Stimulated activated CD8-positive, alpha-beta memory T cell treated with anti-CD3 and anti-CD28 coated beads, Interleukin-15, amount 100 ng/mL, for 48 hours (primary cell): ENCODE results near the gene NPLOC4.

Experiments used
- DNase-seq, 2 donors: peaks; one replicate each; pipeline ENCODE4 v3.0.0-alpha.2; 2020; ENCODE audit warnings: low read depth in 2 of 2

The NPLOC4 gene

GRCh38 chr17:81518113-81518784 lies 118.7 kb downstream of the NPLOC4 start:
- DNase-seq: no peak

- no peak for DNase-seq
These were observed 119.4 kb downstream of the NPLOC4 start for GRCh38 chr17:81517339-81518112.

- no peak for DNase-seq
These were observed 119.9 kb downstream of the NPLOC4 start for GRCh38 chr17:81517009-81517338.

GRCh38 chr17:81516439-81516838 lies 120.5 kb downstream of the NPLOC4 start:
- DNase-seq: no peak

GRCh38 chr17:81515530-81516041 lies 121.3 kb downstream of the NPLOC4 start:
- no peak for DNase-seq

GRCh38 chr17:81514739-81515529 lies 122.0 kb downstream of the NPLOC4 start:
- peak; percentile 71 to 74 for DNase-seq

GRCh38 chr17:81514489-81514738 lies 122.5 kb downstream of the NPLOC4 start:
- DNase-seq: no peak

- no peak for DNase-seq
These were observed 123.0 kb downstream of the NPLOC4 start for GRCh38 chr17:81513753-81514488.

GRCh38 chr17:81513372-81513752 lies 123.5 kb downstream of the NPLOC4 start:
- DNase-seq: peak; percentile 62 to 63

- DNase-seq: peak; percentile 86 to 89
These were observed 124.1 kb downstream of the NPLOC4 start, which contains the start of gene ACTG1 for GRCh38 chr17:81512562-81513371. Gene ACTG1 (minus strand): TSS chr17:81512799. CDS start chr17:81512354, 445 bp downstream.

GRCh38 chr17:81511804-81512561 lies 124.9 kb downstream of the NPLOC4 start:
- no peak for DNase-seq

- DNase-seq: no peak
These were observed 125.4 kb downstream of the NPLOC4 start for GRCh38 chr17:81511554-81511803.

- DNase-seq: no peak
These were observed 125.9 kb downstream of the NPLOC4 start for GRCh38 chr17:81510785-81511553.

GRCh38 chr17:81509972-81510784 lies 126.7 kb downstream of the NPLOC4 start:
- no peak for DNase-seq

GRCh38 chr17:81509207-81509971 lies 127.5 kb downstream of the NPLOC4 start:
- no peak for DNase-seq

- no peak for DNase-seq
These were observed 128.2 kb downstream of the NPLOC4 start for GRCh38 chr17:81508639-81509206.
